Sigmoid colon (tissue), 7 donors: ENCODE data around the gene RFWD3. TPM values are rescaled to one million over a fixed set of nuclear protein-coding genes. Genes with fewer than 3 reads are reported as not detected.

Experiments used
- DNase-seq: peaks from one replicate; pipeline ENCODE4 v3.0.0-alpha.2; 2019
- H3K27ac ChIP-seq, 4 donors: fragments of 200-600 bp; sonication (generic); one replicate each; pipeline ENCODE4 v1.5.1; 2016 to 2019; ENCODE audit warnings: mild to moderate bottlenecking in 1 of 4
- H3K27me3 ChIP-seq, 3 donors: fragments of 200-600 bp; sonication (generic); one replicate each; pipeline ENCODE4 v1.5.1; 2019; ENCODE audit warnings: mild to moderate bottlenecking in 1 of 3
- H3K36me3 ChIP-seq, 4 donors: fragments of 200-600 bp; sonication (generic); one replicate each; pipeline ENCODE4 v1.5.1; 2016 to 2019
- H3K4me1 ChIP-seq, 4 donors: fragments of 200-600 bp; sonication (generic); one replicate each; pipeline ENCODE4 v1.5.1; 2017 to 2019
- H3K4me3 ChIP-seq, 4 donors: fragments of 200-600 bp; sonication (generic); one replicate each; pipeline ENCODE4 v1.5.1; 2017 to 2019; ENCODE audit warnings: mild to moderate bottlenecking in 2 of 4, moderate library complexity in 1 of 4
- H3K9me3 ChIP-seq, 4 donors: fragments of 200-600 bp in 3 of 4; sonication (generic) in 3 of 4; one replicate each; pipeline versions ENCODE4 v1.5.1 to v1.6.1; 2013 to 2019
- EP300 ChIP-seq, 4 donors: sonication (generic); formaldehyde crosslinking; IDR thresholded peaks; one replicate each; pipeline ENCODE4 v1.6.1; 2017; ENCODE audit warnings: antibody characterized with exemption in 4 of 4
- POLR2A ChIP-seq, 2 donors: fragments of 450-650 bp; IDR thresholded peaks; one replicate each; pipeline ENCODE4 v1.6.1; 2016; ENCODE audit warnings: antibody characterized with exemption in 2 of 2, mild to moderate bottlenecking in 2 of 2, moderate library complexity in 2 of 2
- POLR2AphosphoS5 ChIP-seq, 4 donors: sonication (generic); formaldehyde crosslinking; IDR thresholded peaks; one replicate each; pipeline ENCODE4 v1.6.1; 2017; ENCODE audit warnings: antibody characterized with exemption in 4 of 4
- WGBS, 2 donors: extraction: QIAGEN DNeasy Blood & Tissue Kit; methylation state at CpG; one replicate each; pipeline ENCODE4 v1.1.7; 2013; 5-methylcytosine and 5-hydroxymethylcytosine counted together
- intact Hi-C: fragments of 100-400 bp; cut with DNase I; formaldehyde crosslinking; loops from one replicate; pipeline ENCODE4 v1.15.1; 2023
- polyA plus RNA-seq, 3 donors: library from polyadenylated mRNA; stranded (reverse); fragments of 200-250 nt; gene quantifications; one replicate each; pipeline ENCODE4 v1.2.3, GENCODE V29; 2013
- total RNA-seq, 4 donors: library from RNA; depleted of rRNA; stranded (reverse); fragments of >200 nt; gene quantifications; one replicate each; pipeline ENCODE4 v1.1.0, GENCODE V29; 2016
- TF ChIP-seq, protein P1 (sequence below), 4 experiments: fragments of 450-650 bp in 3 of 4; fragments of 200-600 bp in 1 of 4; IDR thresholded peaks; one replicate each; pipeline ENCODE4 v1.5.1; 2016 to 2019; ENCODE audit warnings: antibody characterized with exemption in 4 of 4, mild to moderate bottlenecking in 3 of 4, moderate library complexity in 2 of 4
- donor health status: healthy with polysubstance abuse.
- donor health status: Bipolar disorder and iron deficiency.
- donor health status: healthy.

Gene RFWD3
- total and polyA plus RNA-seq, 7 donors, result 4.2 to 14.9 (median 9.7) TPM

DNA sequence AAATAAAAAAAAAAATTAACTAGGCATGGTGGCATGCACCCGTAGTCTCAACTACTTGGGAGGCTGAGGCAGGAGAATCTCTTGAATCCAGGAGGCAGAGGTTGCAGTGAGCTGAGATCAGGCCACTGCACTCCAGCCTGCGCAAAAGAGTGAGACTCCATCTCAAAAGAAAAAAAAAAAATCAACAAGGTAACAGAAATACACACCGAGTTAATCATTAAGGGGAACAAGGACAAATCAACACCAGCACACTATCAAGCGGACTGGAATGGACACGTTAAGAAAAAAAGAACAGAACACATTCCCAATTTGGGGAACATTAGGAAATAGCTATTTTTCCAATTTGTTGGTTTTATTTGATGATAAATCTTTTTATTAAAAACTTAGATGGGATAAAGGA lies 31.4 kb downstream of the RFWD3 start:
- WGBS, 2 donors, result 37 to 69% methylated on average over 5 of the region's 5 CpGs
- Histone ChIP-seq H3K9me3 (no peaks in the 10 kb centered on the region), H3K4me3 (no peak overlapping the region), H3K36me3 (peaks cover 11 to 85% (median 22%) of the 10 kb centered on the region in 4 donors), H3K27me3 (no peaks in the 10 kb centered on the region), H3K27ac (no peak overlapping the region), H3K4me1 (no peaks in the 10 kb centered on the region)
- DNase-seq, result no peak
- TF ChIP-seq EP300 (IDR thresholded peaks at IDR 0.05) (no peak), POLR2AphosphoS5 (IDR thresholded peaks at IDR 0.05) (no peak), POLR2A (IDR thresholded peaks at IDR 0.05) (no peak)
- TF ChIP-seq, protein P1, sequence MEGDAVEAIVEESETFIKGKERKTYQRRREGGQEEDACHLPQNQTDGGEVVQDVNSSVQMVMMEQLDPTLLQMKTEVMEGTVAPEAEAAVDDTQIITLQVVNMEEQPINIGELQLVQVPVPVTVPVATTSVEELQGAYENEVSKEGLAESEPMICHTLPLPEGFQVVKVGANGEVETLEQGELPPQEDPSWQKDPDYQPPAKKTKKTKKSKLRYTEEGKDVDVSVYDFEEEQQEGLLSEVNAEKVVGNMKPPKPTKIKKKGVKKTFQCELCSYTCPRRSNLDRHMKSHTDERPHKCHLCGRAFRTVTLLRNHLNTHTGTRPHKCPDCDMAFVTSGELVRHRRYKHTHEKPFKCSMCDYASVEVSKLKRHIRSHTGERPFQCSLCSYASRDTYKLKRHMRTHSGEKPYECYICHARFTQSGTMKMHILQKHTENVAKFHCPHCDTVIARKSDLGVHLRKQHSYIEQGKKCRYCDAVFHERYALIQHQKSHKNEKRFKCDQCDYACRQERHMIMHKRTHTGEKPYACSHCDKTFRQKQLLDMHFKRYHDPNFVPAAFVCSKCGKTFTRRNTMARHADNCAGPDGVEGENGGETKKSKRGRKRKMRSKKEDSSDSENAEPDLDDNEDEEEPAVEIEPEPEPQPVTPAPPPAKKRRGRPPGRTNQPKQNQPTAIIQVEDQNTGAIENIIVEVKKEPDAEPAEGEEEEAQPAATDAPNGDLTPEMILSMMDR (IDR thresholded peaks at IDR 0.05), result no peak
- intact Hi-C loops, result no loop called here

DNA sequence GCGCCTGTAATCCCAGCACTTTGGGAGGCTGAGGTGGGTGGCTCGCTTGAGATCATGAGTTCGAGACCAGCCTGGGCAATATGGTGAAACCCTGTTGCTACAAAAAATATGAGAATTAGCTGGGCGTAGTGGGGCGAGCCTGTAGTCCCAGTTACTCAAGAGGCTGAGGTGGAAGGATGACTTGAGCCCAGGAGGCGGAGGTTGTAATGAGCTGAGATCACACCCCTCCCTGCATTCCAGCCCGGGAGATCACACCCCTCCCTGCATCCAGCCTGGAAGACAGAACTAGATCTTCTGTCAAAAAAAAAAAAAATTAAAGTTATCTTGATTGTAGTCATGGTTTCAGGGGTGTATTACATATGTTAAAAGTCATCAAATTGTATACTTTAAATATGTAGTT lies 33.0 kb downstream of the RFWD3 start:
- H3K36me3 ChIP-seq, result peaks cover 8 to 89% (median 30%) of the 10 kb centered on the region in 4 donors
- WGBS, 2 donors, result 80 to 92% methylated on average over 7 of the region's 7 CpGs
- TF ChIP-seq POLR2AphosphoS5 (IDR thresholded peaks at IDR 0.05) (no peak), EP300 (IDR thresholded peaks at IDR 0.05) (no peak), POLR2A (IDR thresholded peaks at IDR 0.05) (no peak)
- TF ChIP-seq, protein P1 (IDR thresholded peaks at IDR 0.05), result no peak

DNA sequence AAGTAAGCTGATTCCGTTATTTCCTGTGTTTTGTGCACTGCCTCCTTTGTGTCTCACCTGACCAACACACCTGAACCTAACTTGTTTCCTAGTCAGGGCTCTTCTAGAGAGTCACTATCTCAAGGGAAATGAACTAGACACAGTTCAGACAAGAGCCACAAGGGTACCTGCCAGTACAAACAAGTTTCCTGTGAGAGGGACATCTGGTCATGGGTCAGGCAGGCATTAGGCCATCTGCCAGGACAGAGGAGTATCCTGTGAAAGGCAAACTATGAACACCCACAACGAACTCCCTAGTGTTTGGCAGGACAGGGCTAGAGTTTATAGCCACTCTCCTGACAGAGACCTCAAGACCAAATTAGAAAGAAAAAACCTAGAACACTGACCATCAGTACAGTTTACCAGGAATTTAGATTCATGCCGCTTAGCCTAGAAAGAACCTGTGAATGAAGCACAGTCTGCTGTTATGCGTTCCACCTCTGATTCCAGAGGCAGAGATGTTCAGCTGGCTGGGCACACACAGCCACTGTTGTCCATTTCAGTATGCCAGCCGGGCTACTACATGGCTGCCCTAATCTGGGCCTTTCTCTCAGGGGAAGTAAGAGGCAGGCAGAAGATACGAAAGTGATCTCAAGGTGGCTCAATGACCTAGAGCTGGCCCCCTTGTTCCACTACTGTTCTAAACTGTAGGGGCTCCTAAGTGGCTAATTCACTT lies 39.0 kb downstream of the RFWD3 start:
- intact Hi-C loops, result no loop called here
- Histone ChIP-seq H3K36me3 (peaks cover 27 to 96% (median 50%) of the 10 kb centered on the region in 4 donors), H3K27ac (peak overlapping the region in 2 of 4 donors; percentile 0 to 14), H3K4me1 (no peaks in the 10 kb centered on the region), H3K4me3 (no peak overlapping the region), H3K27me3 (no peaks in the 10 kb centered on the region), H3K9me3 (no peaks in the 10 kb centered on the region)
- DNase-seq, result no peak
- WGBS, 2 donors, result 79 to 82% methylated on average over 6 of the region's 6 CpGs
- TF ChIP-seq EP300 (IDR thresholded peaks at IDR 0.05), result no peak

More for the DNA sequence above, 33.0 kb downstream of the RFWD3 start:
- H3K9me3 ChIP-seq, result no peaks in the 10 kb centered on the region
- no peak for DNase-seq
- intact Hi-C loops, result no loop called here
- no peak overlapping the region for H3K4me3 ChIP-seq
- no peaks in the 10 kb centered on the region for H3K27me3 ChIP-seq
- no peak overlapping the region for H3K27ac ChIP-seq
- no peaks in the 10 kb centered on the region for H3K4me1 ChIP-seq

DNA sequence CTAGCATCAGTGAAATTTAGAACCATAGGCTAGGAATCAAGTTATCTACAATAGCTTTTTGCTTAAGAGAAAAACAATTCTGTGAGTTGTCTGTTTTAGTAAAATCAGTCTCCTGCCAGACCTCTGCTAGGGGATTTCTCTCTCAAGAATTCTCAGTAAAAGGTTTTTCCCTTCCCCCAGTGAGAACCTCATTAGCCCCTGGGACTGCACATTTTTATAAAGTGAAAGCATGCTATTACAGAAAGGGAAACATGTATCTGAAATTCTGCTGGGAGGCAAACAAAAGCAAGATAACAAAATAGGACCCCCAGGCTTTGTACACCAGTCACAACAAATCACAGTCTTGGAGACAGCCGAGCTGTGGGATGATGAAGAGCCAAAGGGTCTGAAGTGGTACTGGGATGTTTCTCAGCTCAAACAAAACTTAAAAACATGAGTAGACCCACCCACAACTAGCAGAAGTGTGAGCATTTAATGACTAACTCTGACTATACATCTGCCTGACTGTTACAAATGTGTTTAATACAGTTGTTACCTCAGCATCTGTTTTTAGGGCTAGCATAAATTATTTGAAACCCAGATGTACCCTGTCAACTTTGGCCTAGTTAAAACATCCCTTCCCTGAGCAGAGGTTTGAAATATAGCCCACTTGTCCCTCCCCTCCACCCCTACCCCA lies 39.8 kb downstream of the RFWD3 start:
- no peak for TF ChIP-seq EP300 (IDR thresholded peaks at IDR 0.05)
- no peak for TF ChIP-seq POLR2A (IDR thresholded peaks at IDR 0.05)
- TF ChIP-seq, protein P1 (IDR thresholded peaks at IDR 0.05), result no peak
- TF ChIP-seq POLR2AphosphoS5 (IDR thresholded peaks at IDR 0.05), result no peak
- H3K4me1 ChIP-seq, result no peaks in the 10 kb centered on the region
- intact Hi-C loops, result no loop called here
- H3K9me3 ChIP-seq, result no peaks in the 10 kb centered on the region
- peak overlapping the region in 1 of 4 donors; percentile 14 for H3K27ac ChIP-seq
- H3K27me3 ChIP-seq, result no peaks in the 10 kb centered on the region
- 0% methylated on average over 1 of the region's 1 CpG for WGBS, 2 donors
- H3K4me3 ChIP-seq, result no peak overlapping the region
- DNase-seq, result no peak
- H3K36me3 ChIP-seq, result peaks cover 22 to 95% (median 47%) of the 10 kb centered on the region in 4 donors

DNA sequence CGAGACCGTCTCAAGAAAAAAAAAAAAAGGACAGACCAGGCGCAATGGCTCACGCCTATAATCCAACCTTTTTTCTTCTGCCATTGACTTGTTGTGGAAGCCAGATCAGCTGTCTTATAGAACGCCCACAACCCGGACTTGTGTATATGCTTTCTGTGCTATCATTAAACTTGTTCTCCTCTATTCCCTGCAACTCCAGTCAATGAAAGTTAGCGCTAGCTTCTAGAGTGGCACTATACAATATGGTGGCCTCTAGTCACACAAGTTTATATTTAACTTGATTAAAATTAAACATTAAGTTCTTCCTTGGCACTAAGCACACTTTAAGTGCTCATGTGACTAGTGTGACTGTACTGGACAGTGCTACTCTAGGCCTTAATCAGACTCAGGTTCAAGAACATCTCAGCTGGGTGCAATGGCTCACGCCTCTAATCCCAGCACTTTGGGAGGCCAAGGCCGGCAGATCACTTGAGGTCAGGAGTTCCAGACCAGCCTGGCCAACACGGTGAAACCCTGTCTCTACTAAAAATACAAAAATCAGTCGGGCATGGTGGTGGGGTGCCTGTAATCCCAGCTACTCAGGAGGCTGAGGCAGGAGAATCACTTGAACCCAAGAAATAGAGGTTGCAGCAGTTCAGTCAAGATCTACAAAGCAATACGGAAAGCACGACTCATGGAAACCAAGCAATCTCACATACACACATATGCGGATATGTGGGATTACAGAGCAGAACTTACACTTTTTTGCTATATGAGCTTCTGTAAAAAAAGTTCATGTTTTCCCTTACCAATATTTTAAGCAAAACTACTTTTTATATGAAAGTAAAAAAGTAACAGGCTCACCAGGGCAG lies 41.0 kb downstream of the RFWD3 start:
- H3K4me3 ChIP-seq, result no peak overlapping the region
- 91 to 92% methylated on average over 14 of the region's 14 CpGs for WGBS, 2 donors
- intact Hi-C loops, result no loop called here
- H3K27ac ChIP-seq, result no peak overlapping the region
- no peaks in the 10 kb centered on the region for H3K9me3 ChIP-seq
- DNase-seq, result no peak
- H3K27me3 ChIP-seq, result no peaks in the 10 kb centered on the region
- TF ChIP-seq POLR2AphosphoS5 (IDR thresholded peaks at IDR 0.05) (no peak), POLR2A (IDR thresholded peaks at IDR 0.05) (no peak)
- H3K4me1 ChIP-seq, result no peaks in the 10 kb centered on the region
- peaks cover 17 to 86% (median 45%) of the 10 kb centered on the region in 4 donors for H3K36me3 ChIP-seq
